ENCODE measurements around the gene CDH13. TPM values are rescaled to one million over a fixed set of nuclear protein-coding genes. Genes with fewer than 3 reads are reported as not detected.

CDH13 gene
- total and polyA plus RNA-seq, 12 donors: 0.86 to 30.6 (median 2.4) TPM

- DNase-seq: no peak
- WGBS, 4 donors: 71 to 85% (median 82%) methylated on average over 3 of the region's 3 CpGs
- no peaks in the 10 kb centered on the region for H3K4me1 ChIP-seq (replicated peaks in 1 of 2)
Measured at GRCh38 chr16:82754716-82755513, 128.1 kb downstream of the CDH13 start.

GRCh38 chr16:82755570-82756282 is 129.0 kb downstream of the CDH13 start:
- TF ChIP-seq CTCF (IDR thresholded peaks at IDR 0.05) (peak in 2 of 6 experiments; percentile 14 to 15), POLR2A (IDR thresholded peaks at IDR 0.05) (no peak)
- no peak for DNase-seq
- Histone ChIP-seq H3K9me3 (replicated peaks in 1 of 3) (no peaks in the 10 kb centered on the region), H3K4me1 (replicated peaks in 1 of 2) (no peaks in the 10 kb centered on the region), H3K36me3 (replicated peaks in 1 of 2) (no peaks in the 10 kb centered on the region), H3K4me3 (no peak overlapping the region), H3K27me3 (peaks cover 4% of the 10 kb centered on the region), H3K27ac (no peak overlapping the region)
- 79 to 87% (median 86%) methylated on average over 4 of the region's 4 CpGs for WGBS, 4 donors
- intact Hi-C loops (cut with DNase I): no loop called here

More at GRCh38 chr16:82754716-82755513, 128.1 kb downstream of the CDH13 start:
- H3K4me3 ChIP-seq: no peak overlapping the region
- TF ChIP-seq POLR2A (IDR thresholded peaks at IDR 0.05) (no peak), CTCF (IDR thresholded peaks at IDR 0.05) (no peak)
- H3K27me3 ChIP-seq: peaks cover 4% of the 10 kb centered on the region
- no peak overlapping the region for H3K27ac ChIP-seq
- no peaks in the 10 kb centered on the region for H3K9me3 ChIP-seq (replicated peaks in 1 of 3)
- intact Hi-C loops (cut with DNase I): no loop called here
- H3K36me3 ChIP-seq (replicated peaks in 1 of 2): no peaks in the 10 kb centered on the region

- WGBS, 4 donors: 64 to 75% (median 69%) methylated on average over 3 of the region's 3 CpGs
- intact Hi-C loops (cut with DNase I): no loop called here
- TF ChIP-seq POLR2A (IDR thresholded peaks at IDR 0.05): no peak
Measured at GRCh38 chr16:82756283-82756599, 129.5 kb downstream of the CDH13 start.

GRCh38 chr16:82758406-82758805 is 131.6 kb downstream of the CDH13 start:
- no peaks in the 10 kb centered on the region for H3K9me3 ChIP-seq (replicated peaks in 1 of 3)
- no peaks in the 10 kb centered on the region for H3K4me1 ChIP-seq (replicated peaks in 1 of 2)
- no peaks in the 10 kb centered on the region for H3K36me3 ChIP-seq (replicated peaks in 1 of 2)
- H3K4me3 ChIP-seq: no peak overlapping the region
- H3K27me3 ChIP-seq: no peaks in the 10 kb centered on the region
- intact Hi-C loops (cut with DNase I): no loop called here
- no peak overlapping the region for H3K27ac ChIP-seq
- TF ChIP-seq POLR2A (IDR thresholded peaks at IDR 0.05): no peak
- TF ChIP-seq CTCF (IDR thresholded peaks at IDR 0.05): no peak
- 85 to 96% (median 92%) methylated on average over 4 of the region's 4 CpGs for WGBS, 4 donors
- DNase-seq: no peak

More at GRCh38 chr16:82756283-82756599, 129.5 kb downstream of the CDH13 start:
- DNase-seq: no peak
- no peak overlapping the region for H3K27ac ChIP-seq
- H3K27me3 ChIP-seq: peaks cover 2% of the 10 kb centered on the region
- H3K9me3 ChIP-seq (replicated peaks in 1 of 3): no peaks in the 10 kb centered on the region
- H3K4me3 ChIP-seq: no peak overlapping the region
- no peaks in the 10 kb centered on the region for H3K36me3 ChIP-seq (replicated peaks in 1 of 2)
- H3K4me1 ChIP-seq (replicated peaks in 1 of 2): no peaks in the 10 kb centered on the region

Measured in adrenal gland (tissue), 12 donors.